Hematopoietic multipotent progenitor cell treated with erythropoietin and hydrocortisone succinate and interleukin-3 and kit ligand, for 15 days (in vitro differentiated cells): Measurements from ENCODE around the gene BAHD1.

Experiments used
- DNase-seq: peaks from one replicate; pipeline ENCODE4 v3.0.0-alpha.2; 2015; ENCODE audit warnings: low spot score

Gene BAHD1

GRCh38 chr15:40440743-40441564 is at the start of gene BAHD1:
Gene BAHD1, plus strand, starts transcription at chr15:40440953. Its CDS starts 17,512 bp downstream, at chr15:40458465.
- peak; percentile 90 for DNase-seq

GRCh38 chr15:40392986-40393948 is 47.5 kb upstream of the BAHD1 start:
- DNase-seq: no peak

- DNase-seq: no peak
Observed at GRCh38 chr15:40397688-40398412, 42.9 kb upstream of the BAHD1 start.

- no peak for DNase-seq
Observed at GRCh38 chr15:40398413-40398873, 42.3 kb upstream of the BAHD1 start.

GRCh38 chr15:40399370-40399769 is 41.4 kb upstream of the BAHD1 start:
- DNase-seq: no peak

- DNase-seq: peak; percentile 92
Observed at GRCh38 chr15:40405501-40406381, 35.0 kb upstream of the BAHD1 start, which contains the start of gene IVD. Gene IVD, plus strand, starts transcription at chr15:40405795. Its CDS starts 33 bp downstream, at chr15:40405828.

GRCh38 chr15:40407330-40407990 is 33.3 kb upstream of the BAHD1 start:
- DNase-seq: no peak

- no peak for DNase-seq
Observed at GRCh38 chr15:40409366-40409765, 31.4 kb upstream of the BAHD1 start.

GRCh38 chr15:40410476-40410875 is 30.3 kb upstream of the BAHD1 start:
- DNase-seq: no peak

GRCh38 chr15:40412095-40412759 is 28.5 kb upstream of the BAHD1 start:
- DNase-seq: no peak

- DNase-seq: no peak
Observed at GRCh38 chr15:40413036-40413435, 27.7 kb upstream of the BAHD1 start.

GRCh38 chr15:40414816-40415215 is 25.9 kb upstream of the BAHD1 start:
- no peak for DNase-seq

GRCh38 chr15:40415226-40415625 is 25.5 kb upstream of the BAHD1 start:
- no peak for DNase-seq

GRCh38 chr15:40416056-40416455 is 24.7 kb upstream of the BAHD1 start:
- no peak for DNase-seq

GRCh38 chr15:40418126-40418525 is 22.6 kb upstream of the BAHD1 start:
- no peak for DNase-seq

- DNase-seq: no peak
Observed at GRCh38 chr15:40420071-40420713, 20.6 kb upstream of the BAHD1 start.

- no peak for DNase-seq
Observed at GRCh38 chr15:40420793-40421192, 20.0 kb upstream of the BAHD1 start.

GRCh38 chr15:40421246-40422157 is 19.3 kb upstream of the BAHD1 start:
- DNase-seq: peak; percentile 75
